ENCODE measurements around the gene SFXN2.

Gene SFXN2

DNA sequence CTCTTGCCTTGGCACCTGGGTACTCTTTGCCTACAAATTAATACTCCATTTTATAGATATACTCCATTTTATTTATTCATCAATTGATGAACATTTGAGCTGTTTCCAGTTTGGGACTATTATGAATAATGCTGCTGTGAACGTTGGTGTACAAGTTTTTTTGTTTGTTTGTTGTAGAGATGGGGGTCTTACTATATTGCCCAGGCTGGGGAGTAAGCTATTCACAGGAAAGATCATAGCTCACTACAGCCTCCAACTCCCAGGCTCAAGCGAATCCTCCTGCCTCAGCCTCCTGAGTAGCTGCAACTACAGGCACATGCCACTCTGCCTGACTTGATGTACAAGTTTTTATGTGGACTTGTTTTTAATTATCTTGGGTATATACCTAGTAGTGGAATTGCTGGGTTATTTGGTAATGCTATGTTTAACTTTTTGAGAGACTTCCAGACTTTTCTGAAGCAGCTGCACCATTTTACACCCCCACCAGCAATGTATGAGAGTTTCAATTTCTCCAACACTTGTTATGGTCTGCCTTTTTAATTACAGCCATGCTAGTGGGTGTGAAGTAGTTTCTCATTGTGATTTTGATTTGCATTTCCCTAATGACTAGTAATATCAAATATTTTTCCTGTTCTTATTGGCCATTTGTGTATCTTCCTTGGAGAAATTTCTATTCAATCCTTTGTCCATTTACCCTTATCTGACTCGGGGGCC, 45.2 kb downstream of the SFXN2 start:
- DNase-seq (ENCODE audit: low read depth in 1 of 2, low spot score in 1 of 2) = no peak
- Histone ChIP-seq H3K4me3 (replicated peaks; ENCODE audit: insufficient read depth, low read length) (no peak overlapping the region), H3K27ac (replicated peaks) (no peak overlapping the region), H3K27me3 (ENCODE audit: insufficient read depth, poor library complexity, severe bottlenecking) (no peaks in the 10 kb centered on the region)
- TF ChIP-seq POLR2AphosphoS5 (IDR thresholded peaks at IDR 0.05; ENCODE audit: low read depth) (no peak), REST (IDR thresholded peaks at IDR 0.05; ENCODE audit: insufficient replicate concordance, low read depth) (no peak), SPI1 (IDR thresholded peaks at IDR 0.05; ENCODE audit: borderline replicate concordance, low read depth) (no peak), GABPA (IDR thresholded peaks at IDR 0.05; ENCODE audit: low read depth) (no peak)
- TF ChIP-seq, protein P1, sequence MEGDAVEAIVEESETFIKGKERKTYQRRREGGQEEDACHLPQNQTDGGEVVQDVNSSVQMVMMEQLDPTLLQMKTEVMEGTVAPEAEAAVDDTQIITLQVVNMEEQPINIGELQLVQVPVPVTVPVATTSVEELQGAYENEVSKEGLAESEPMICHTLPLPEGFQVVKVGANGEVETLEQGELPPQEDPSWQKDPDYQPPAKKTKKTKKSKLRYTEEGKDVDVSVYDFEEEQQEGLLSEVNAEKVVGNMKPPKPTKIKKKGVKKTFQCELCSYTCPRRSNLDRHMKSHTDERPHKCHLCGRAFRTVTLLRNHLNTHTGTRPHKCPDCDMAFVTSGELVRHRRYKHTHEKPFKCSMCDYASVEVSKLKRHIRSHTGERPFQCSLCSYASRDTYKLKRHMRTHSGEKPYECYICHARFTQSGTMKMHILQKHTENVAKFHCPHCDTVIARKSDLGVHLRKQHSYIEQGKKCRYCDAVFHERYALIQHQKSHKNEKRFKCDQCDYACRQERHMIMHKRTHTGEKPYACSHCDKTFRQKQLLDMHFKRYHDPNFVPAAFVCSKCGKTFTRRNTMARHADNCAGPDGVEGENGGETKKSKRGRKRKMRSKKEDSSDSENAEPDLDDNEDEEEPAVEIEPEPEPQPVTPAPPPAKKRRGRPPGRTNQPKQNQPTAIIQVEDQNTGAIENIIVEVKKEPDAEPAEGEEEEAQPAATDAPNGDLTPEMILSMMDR (IDR thresholded peaks at IDR 0.05; ENCODE audit: insufficient read depth, low read length) = no peak

GRCh38 chr10:102761981-102762380, 47.5 kb downstream of the SFXN2 start:
- Histone ChIP-seq H3K4me3 (replicated peaks; ENCODE audit: insufficient read depth, low read length) (no peak overlapping the region), H3K27ac (replicated peaks) (no peak overlapping the region), H3K27me3 (ENCODE audit: insufficient read depth, poor library complexity, severe bottlenecking) (no peaks in the 10 kb centered on the region)
- no peak for TF ChIP-seq REST (IDR thresholded peaks at IDR 0.05; ENCODE audit: insufficient replicate concordance, low read depth)
- no peak for TF ChIP-seq GABPA (IDR thresholded peaks at IDR 0.05; ENCODE audit: low read depth)
- TF ChIP-seq POLR2AphosphoS5 (IDR thresholded peaks at IDR 0.05; ENCODE audit: low read depth) = no peak
- TF ChIP-seq SPI1 (IDR thresholded peaks at IDR 0.05; ENCODE audit: borderline replicate concordance, low read depth) = no peak
- TF ChIP-seq, protein P1 (IDR thresholded peaks at IDR 0.05; ENCODE audit: insufficient read depth, low read length) = no peak
- no peak for DNase-seq (ENCODE audit: low read depth in 1 of 2, low spot score in 1 of 2)

GRCh38 chr10:102762401-102763015, 48.1 kb downstream of the SFXN2 start:
- DNase-seq (ENCODE audit: low read depth in 1 of 2, low spot score in 1 of 2) = no peak
- Histone ChIP-seq H3K4me3 (replicated peaks; ENCODE audit: insufficient read depth, low read length) (no peak overlapping the region), H3K27ac (replicated peaks) (no peak overlapping the region), H3K27me3 (ENCODE audit: insufficient read depth, poor library complexity, severe bottlenecking) (no peaks in the 10 kb centered on the region)
- TF ChIP-seq REST (IDR thresholded peaks at IDR 0.05; ENCODE audit: insufficient replicate concordance, low read depth) (no peak), GABPA (IDR thresholded peaks at IDR 0.05; ENCODE audit: low read depth) (no peak), POLR2AphosphoS5 (IDR thresholded peaks at IDR 0.05; ENCODE audit: low read depth) (no peak), SPI1 (IDR thresholded peaks at IDR 0.05; ENCODE audit: borderline replicate concordance, low read depth) (no peak)
- TF ChIP-seq, protein P1 (IDR thresholded peaks at IDR 0.05; ENCODE audit: insufficient read depth, low read length) = no peak

Data from HL-60 (cell line).